GM12874 (cell line): ENCODE measurements around the gene OR51V1.
"Not testable (repeated sequence)": the region's sequence is repeated elsewhere in the genome, so short reads cannot be mapped to it uniquely, and the experiment has no call there.

Source experiments
- TF ChIP-seq, protein P1 (sequence below): IDR thresholded peaks from 2 replicates; pipeline ENCODE4 v1.5.1; 2011; ENCODE audit warnings: low read depth, mild to moderate bottlenecking, control low read depth, low read length, moderate library complexity; ENCODE audit not compliant: insufficient read depth

OR51V1 gene, protein sequence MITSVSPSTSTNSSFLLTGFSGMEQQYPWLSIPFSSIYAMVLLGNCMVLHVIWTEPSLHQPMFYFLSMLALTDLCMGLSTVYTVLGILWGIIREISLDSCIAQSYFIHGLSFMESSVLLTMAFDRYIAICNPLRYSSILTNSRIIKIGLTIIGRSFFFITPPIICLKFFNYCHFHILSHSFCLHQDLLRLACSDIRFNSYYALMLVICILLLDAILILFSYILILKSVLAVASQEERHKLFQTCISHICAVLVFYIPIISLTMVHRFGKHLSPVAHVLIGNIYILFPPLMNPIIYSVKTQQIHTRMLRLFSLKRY

DNA sequence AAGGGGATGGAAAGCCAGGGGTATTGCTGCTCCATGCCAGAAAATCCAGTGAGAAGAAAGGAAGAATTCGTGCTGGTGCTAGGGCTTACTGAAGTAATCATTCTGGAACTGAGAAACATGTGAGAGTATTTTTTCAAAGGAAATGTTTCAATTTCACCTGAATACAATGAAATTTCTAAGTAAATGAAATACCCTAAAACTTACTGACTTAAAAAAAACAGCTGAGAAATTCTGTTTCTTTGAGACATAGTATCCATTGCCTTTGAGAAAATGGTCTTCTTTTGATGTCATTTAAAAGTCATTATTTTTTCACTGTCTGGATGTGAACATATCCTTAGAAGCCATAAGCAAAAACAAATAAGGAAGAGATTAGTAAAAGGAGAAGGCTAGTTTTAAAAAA, at the start of gene OR51V1:
Gene OR51V1 (minus strand): TSS at position 101 of the 400 bp plus-strand sequence. CDS start 0 bp downstream, at position 101.
- TF ChIP-seq, protein P1, sequence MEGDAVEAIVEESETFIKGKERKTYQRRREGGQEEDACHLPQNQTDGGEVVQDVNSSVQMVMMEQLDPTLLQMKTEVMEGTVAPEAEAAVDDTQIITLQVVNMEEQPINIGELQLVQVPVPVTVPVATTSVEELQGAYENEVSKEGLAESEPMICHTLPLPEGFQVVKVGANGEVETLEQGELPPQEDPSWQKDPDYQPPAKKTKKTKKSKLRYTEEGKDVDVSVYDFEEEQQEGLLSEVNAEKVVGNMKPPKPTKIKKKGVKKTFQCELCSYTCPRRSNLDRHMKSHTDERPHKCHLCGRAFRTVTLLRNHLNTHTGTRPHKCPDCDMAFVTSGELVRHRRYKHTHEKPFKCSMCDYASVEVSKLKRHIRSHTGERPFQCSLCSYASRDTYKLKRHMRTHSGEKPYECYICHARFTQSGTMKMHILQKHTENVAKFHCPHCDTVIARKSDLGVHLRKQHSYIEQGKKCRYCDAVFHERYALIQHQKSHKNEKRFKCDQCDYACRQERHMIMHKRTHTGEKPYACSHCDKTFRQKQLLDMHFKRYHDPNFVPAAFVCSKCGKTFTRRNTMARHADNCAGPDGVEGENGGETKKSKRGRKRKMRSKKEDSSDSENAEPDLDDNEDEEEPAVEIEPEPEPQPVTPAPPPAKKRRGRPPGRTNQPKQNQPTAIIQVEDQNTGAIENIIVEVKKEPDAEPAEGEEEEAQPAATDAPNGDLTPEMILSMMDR: no peak

DNA sequence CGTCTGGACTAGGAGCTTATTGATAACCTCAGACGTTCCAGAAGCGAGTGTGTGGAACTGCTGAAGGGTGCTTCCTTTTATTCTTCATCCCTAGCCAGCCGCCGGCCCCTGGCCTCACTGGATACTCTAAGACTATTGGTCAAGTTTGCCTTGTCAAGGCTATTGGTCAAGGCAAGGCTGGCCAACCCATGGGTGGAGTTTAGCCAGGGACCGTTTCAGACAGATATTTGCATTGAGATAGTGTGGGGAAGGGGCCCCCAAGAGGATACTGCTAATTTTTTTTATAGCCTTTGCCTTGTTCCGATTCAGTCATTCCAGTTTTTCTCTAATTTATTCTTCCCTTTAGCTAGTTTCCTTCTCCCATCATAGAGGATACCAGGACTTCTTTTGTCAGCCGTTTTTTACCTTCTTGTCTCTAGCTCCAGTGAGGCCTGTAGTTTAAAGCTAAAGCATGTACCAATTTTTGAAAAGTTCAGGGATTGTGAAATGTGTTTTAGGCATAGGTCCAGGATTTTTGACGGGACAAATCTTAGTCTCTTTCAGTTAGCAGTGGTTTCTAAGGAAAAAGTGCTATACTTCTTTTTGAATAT, 49.4 kb upstream of the OR51V1 start, which contains the start of gene HBG1:
Gene HBG1 (minus strand): TSS at position 51 of the 590 bp plus-strand sequence. CDS start 53 bp downstream, outside the sequence.
- TF ChIP-seq, protein P1: not testable (repeated sequence)

DNA sequence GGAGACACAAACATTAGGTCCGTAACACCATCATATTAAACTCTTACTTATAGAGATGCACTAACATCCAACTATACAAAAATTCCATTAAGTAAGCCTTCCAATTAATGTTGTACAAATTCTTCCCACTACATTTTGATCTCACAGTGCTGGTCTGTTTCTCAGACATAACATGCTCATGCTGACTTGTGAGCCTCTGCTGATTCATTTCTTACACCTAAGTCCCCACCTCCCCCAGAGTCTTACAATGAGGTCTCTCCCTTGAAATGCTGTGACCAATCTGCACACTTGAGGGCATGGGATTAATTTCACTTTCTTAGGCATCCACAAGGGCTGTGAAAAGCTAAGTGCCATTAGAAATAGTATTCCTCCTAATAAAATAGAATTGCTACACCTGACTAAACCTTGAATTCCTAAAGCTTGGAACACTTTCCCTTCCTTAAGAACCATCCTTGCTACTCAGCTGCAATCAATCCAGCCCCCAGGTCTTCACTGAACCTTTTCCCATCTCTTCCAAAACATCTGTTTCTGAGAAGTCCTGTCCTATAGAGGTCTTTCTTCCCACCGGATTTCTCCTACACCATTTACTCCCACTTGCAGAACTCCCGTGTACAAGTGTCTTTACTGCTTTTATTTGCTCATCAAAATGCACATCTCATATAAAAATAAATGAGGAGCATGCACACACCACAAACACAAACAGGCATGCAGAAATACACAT, 47.1 kb upstream of the OR51V1 start:
- TF ChIP-seq, protein P1: no peak

DNA sequence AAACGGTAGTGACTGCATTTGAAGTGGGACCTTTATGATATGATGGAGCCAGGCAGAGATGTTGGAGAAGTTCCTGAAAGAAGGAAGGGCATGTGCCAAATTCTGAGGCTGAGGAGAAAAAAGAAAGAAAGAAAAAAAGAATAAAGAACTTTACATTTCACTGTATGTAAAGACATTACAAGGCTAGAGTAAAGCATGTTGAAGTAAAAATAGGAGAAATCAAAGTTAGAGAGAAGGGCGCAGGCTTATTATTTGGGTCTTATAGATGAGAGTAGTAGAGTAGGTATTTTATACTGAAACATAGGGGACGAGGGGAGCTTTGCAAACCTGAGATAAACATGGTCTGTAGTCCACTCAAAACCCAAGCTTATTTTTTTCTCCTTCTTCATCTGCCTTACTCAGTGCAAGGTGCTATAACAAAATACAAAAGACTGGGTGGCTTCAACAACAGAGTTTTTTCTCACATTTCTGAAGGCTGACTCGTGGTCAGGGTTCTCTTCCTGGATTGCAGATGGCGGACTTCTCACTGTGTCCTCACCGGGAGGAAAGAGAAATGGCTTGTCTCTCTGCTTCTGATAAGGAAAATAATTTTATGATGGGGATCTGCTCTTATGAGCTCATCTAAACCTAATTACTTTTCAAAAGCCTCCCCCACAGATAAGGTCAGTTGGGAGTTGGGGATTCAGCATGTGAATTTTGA, 46.4 kb upstream of the OR51V1 start:
- TF ChIP-seq, protein P1: no peak

DNA sequence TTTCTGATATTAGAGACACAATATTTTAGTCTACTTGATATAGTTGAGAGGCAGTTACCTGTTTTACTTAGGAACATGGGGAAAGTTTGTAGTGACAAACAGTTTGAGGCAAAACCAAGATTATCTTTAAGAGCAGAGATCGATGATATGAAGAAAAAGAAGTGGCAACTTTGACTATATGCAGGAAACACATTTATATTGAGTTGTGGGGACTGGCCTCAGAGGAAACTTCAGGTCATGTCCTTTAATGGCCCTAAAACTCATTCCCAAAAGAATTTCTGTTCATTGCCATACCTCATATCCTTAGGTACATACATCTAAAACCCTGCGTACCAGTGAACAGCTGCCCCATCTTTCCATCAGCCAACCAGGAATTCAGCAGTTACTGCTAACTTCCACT, 44.7 kb upstream of the OR51V1 start:
- TF ChIP-seq, protein P1: no peak

DNA sequence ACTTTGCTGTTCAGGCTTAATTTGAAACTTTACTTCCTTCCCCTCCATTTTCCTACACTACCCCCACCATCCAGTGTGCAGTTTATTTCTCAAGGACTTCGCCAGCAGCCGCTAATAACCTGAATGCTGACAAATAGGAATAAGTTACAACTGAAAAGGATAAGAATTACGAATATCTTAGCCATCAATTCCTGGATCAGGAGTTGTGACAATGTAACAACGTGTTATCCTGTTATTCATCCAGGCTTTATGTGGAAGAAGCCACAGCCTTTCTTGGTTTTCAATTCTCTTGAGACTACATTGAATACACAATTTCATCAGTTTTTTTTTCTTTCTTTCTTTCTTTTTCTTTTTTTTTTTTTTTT, 43.3 kb upstream of the OR51V1 start:
- TF ChIP-seq, protein P1: no peak
